Fibroblast of skin of scalp (primary cell): ENCODE results near the gene HUWE1.
A peak's percentile ranks its signal among the peaks of the same experiment; 100 is the strongest.

ENCODE experiments used
- DNase-seq: peaks from one replicate; pipeline ENCODE4 v3.0.0-alpha.2; 2013

Gene HUWE1

DNA sequence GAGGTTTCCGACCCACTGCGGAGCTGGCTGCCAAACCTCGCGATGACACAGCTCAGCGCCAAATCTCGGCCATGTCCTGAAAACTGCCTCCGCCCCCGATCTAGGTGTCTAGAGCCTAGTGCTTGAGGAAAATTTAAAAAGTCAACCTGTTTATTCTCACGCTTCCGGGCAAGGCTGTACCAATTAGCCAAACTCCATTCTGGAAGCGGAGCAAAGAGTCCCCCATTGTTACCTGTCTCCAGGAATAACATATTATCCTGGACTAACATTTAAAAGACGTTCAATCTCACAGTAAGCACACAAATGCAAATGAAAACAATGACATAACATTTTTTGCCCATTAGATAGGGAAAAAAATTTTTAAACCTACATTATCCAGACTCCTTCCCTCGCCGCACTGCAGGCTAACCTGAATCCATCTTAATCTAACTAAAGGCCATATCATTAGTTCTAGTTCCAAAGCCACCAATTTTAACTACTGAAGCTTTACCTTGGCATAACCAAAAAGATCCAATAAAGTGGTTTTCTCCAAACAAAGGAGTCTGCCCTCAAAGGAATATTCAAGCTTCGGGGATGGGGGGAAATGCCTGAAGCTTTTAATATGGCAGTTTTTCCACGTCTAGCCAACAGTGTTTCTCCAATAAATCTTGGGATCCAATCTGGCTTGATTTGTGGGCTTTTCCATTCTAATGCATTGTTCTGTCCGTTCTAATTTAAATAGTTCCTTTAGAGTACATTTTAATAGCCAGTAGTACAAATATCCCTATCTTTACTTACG lies 1.9 kb downstream of the HUWE1 start:
- DNase-seq, result no peak

DNA sequence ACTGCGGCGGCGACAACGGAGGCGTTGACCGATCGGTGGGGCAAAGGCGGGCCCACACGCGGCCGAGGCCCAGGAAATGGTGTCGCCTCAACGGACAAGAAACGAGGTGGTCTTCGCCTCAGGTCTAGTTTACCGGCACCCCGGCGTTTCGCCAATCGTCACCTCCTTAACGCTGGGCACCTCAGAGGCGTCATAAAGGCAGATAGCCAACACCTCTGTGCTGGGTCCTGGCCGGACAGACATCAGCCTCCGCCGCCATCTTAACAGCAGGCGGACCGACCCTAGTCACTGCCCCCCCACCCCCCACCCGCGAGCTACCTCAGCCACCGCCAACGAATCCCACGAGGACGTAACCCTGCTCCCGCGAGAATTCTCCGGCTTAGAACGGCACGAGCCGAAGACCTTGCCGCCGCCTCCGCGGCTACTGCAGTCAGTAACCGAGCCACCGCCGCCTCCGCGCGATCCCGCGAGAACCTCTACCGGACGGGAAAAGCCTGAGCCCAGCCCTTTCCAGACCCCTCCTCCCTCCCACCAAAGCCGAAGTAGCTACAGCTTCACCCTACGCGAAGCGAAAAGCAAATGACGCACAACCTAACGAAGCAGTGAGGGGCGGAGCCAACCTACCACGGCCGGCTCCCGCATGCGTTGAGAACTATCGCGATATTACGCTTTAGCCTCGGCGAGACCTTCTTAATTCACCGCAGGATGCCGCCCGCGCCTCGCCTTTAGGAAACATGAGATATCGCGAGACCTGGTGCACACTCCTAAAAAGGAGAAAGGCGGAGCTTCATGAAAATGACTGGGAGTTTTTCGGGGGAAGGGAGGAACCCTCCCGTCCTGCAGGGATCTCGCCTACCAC lies 2.7 kb downstream of the HUWE1 start:
- DNase-seq, result peak; percentile 99

DNA sequence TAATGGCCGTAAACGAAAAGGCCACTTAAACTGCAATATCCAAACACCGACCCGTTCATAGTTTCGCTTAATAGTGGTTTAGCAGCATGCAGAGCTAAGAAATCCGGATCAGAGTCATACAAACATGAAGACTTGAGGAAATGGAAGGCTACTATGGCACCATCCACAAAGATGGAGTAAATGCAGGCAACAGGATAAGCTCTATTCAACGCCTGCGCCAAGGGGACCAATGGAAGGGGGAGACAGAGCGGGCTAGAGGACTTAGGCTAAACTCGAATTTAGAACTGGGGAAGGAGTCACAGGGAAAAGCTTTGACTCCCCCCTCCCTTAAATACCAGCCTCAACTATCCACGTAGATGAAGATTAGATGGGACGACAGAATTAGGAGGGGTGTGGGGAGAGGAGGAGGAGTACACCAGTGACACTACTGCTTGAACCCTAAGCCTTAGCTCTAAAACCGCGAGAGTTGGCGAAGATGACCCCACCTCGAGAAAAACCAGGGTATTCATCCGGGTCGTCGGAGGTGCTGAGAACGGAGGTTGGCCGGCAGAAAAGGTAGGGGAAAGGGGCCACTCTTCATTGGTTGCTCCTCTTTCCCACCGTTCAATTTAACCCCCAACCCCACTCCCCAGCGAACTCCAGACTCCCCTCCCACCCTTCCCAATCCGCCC lies 3.5 kb downstream of the HUWE1 start:
- DNase-seq, result peak; percentile 65

DNA sequence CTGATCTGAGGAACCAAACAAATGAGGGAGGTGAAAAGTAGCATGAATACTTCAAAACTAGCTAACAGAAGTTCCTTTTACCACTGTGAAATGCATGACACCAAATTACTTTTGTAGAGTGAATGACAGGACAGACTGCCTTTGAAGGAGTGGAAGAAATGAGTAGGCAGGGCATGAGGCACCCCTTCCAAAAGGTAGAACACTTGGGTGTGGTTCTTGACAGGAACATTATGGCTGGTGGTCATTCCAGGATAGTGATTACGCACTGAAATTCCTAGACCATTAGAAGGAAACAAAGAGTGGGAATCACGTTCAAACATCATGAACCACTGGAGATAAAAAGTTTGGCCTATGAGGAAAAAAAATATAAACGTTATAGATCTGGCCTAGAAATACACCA lies 4.9 kb downstream of the HUWE1 start:
- DNase-seq, result no peak

DNA sequence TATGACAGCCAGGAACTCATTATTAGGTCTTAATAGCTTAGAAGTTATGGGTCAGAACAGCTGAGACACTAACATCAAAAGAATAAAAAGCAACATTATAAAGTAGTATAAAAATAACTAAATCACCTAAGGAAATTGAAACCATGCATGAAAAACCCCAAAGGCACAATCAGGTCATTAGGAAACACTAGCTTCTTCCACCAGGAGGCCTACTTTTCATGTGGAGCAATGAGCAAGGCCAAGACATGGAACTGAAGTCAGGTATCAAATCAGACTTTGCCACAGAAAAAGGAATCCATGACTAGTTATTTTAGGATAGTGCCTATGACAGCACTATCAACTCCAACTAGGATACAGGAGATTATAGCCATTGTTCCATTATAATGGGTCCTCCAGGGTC lies 7.9 kb downstream of the HUWE1 start:
- no peak for DNase-seq

DNA sequence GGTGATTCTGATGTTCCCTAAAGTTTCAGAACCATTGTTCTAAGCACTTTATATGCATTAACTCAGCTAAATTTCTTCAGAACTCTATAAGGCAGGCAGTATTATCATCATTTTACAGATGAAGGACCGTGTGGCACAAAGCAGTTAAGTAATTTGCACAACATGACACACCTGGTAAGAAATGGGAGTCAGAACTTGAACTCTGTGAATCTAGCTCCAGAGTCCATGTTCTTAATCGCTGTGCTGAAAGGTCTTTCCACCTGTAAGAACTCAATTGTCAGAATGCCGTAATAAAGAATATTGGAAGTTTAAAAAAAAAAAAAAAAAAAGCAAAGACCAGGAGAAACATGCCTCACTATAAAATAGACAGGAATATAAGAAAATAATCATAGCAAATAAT lies 9.2 kb downstream of the HUWE1 start:
- DNase-seq, result no peak

DNA sequence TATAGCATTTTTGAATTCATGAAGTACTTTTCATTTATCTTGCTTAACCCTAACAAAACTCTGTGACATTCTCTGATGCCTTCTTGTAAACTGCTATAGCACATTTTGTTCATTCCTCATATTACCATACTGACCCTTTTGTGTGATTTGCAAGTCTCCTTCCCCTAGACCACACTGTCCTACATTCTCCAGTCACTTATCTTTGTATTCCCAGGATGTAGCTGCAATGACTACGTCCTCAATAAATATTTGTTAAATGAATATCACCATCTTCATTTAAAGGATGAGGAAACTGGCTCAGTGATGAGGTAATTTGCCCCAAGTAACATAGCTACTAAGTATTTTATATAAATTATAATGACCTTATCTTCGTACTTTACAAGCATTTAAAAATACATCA lies 11.9 kb downstream of the HUWE1 start:
- DNase-seq, result no peak

DNA sequence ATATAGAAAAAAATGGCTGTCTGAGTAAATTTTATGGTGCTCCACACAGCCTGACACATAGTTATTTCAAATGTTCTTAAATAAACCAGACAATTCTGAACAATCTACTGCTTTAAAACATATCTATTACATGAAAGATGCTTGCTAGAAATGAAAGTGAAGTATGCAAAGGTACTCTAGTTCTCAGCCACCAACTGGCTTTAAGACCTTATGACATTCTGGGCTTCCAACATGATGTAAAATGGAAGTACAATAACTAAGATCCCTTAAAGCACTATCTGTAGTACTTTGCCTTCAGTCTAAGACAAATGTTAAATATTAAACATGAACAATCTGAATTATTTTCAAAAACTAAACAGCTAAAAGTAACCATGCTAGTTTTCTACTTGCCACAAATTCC lies 17.3 kb downstream of the HUWE1 start:
- no peak for DNase-seq

DNA sequence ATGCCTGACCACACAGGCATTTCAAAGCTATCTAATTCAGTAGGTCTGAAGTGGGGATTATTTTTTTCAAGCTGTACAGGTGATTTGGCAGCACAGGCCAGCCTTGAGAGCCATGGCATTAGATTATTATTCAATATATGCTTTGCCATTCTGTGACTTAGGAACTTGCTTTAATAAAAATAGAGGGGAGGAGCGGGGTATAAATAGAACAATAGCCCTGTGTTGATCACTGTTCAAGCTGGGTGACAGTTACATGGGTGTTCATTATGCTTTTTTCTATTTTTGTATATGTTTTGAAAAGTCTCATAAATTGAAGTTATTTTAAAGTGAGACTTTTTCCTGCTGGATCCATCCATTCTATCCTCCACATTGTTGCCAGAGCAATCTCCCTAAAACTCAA lies 20.3 kb downstream of the HUWE1 start:
- DNase-seq, result no peak

DNA sequence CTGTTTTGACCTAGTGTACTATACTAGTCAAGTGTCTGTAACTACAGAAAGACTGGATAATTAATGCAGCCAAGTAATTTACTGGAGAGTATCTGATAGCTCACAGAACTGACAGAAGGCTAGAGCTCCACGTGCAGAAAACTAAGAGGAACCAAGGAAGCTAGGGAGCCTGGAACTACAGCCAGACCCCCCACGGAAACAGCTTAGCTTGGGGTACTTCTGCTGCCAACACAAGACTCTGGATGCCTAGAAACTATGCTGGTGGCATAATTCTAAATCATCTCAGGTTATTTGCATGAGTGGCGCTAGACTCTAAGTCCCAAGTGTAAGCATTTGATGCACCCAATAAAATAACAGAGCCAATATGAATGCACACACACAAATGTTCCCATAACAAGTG lies 26.5 kb downstream of the HUWE1 start:
- DNase-seq, result no peak

DNA sequence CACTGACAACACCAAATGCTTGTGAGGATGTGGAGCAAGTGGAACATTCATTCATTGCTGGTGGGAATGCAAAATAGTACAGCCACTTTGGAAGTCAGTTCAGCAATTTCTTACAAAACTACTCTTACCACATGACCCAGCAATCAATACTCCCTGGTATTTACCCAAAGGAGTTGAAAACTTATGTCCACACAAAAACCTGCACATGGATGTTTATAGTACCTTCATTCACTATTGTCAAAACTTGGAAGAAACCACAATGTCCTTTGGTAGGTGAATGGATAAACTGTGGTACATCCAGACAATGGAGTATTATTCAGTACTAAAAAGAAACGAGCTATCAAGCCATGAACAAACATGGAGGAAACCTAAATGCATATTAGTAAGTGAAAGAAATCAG lies 27.5 kb downstream of the HUWE1 start:
- no peak for DNase-seq

DNA sequence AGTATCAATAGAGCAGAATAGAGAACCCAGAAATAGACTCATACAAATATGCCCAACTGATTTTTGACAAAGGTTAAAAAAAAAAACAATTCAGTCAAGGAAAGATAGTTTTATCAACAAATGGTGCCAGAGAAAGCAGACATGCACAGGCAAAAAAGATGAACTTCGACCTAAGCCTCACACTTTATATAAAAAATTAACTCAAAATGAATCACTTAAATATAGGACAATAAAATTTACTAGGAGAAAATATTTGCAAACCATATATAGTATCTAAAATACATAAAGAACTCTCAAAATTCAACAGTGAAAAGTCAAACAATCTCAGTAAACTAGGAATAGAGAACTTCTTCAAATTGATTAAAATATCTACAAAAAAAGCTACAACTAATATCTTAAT lies 29.7 kb downstream of the HUWE1 start:
- DNase-seq, result no peak

DNA sequence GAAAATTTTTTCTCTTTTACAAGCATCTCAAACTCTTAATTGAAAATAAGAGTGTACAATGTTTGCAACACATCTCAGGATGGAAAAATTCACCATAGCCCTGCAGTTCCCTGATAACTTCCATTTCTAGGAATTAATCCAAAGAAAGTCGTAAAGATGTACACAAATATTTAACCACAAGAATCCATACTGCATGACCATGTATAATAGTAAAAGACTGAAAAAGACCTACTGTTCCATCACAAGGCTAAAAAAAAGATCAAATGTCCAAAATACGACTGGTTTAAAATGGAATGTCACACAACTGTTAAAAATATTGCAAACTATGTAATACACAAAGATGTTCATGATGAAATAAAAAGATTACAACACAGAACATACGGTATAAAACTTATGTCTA lies 32.1 kb downstream of the HUWE1 start:
- DNase-seq, result peak; percentile 29

DNA sequence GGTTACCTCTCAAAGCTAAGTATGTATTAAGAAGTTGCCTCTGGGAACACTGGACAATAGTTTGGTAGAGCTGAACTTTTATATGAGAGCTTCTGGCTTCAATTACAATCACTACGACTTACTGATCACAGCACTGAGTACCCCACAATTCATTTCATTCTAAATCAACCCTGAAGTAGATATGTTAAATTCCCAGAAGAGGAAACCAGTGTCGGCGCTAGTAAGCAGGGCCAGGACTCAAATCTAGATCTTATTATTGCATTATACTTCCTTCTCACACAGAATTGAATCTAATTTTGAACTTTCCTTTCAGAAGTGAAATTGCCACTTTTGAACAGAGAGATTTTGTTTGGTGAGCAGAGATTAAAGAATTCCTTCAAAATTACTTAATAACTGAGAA lies 41.8 kb downstream of the HUWE1 start:
- no peak for DNase-seq

DNA sequence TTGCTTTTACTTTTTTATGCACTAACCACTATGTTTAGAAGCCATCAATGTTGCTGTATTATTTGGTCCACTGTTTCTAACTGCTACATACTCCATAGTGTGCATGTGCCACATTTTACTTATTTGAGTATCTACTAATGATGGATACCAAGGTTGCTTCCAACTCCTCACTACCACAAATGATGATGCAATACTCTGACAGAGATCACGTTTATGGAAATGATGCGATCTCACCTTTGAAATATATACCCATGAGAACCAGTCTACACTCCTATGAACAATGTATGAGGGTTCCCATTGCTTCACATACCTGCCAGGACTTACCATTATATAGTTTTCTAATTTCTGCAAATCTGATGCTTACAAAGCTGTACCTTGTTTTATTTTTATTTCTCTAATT lies 44.2 kb downstream of the HUWE1 start:
- no peak for DNase-seq

DNA sequence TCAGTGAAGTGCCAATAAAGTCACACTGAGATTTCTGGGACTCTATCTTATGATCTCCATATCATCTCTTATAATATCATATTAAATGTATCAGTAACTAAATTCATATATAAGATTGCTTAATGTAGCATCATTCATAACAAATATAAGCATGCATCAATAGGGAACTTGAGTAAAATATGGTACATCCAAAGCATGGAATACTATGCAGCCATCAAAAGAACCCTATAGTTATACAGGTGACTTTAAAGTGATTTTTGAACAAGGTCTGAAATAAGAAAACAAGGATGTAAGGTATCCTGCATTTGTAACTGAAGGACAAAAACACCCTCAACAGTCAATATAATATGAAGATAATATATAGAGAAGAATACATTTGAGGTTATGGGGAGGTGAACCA lies 47.3 kb downstream of the HUWE1 start:
- DNase-seq, result no peak

DNA sequence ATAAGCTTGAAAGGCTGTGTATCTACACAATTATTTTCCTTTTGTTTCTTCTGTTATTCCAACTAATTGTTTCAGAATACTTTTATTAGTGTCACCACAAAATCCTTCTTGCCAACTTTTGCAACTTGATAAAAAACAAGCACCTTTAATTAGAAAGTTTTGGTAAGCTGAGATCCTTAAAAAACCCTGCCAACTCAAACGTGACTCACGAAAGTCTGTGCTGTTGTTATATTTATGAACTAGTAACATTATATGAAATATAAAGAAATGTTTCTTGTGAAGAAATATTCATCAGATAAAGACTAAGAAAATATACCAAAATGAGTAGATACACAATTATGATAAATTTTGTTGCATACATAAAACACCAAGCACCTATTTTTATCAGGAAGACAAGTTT lies 49.0 kb downstream of the HUWE1 start:
- DNase-seq, result no peak

DNA sequence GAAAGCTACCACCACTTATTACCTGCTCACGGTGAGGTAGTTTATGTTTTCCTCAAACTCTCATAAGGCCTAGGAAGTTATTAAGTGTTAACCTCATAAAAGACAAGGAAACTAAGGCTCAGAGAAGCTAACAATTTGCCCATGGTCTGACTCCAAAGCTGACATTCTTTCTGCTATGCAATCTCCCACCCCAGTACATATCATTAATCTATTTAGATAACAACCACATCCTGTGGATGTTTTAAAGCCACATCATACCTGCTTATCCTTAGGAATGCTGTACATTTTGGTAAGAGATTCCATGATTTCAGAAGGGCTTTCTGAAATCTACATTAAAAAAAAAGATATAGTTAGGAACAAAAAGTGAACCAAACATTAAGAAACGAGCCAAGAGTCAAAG lies 55.4 kb downstream of the HUWE1 start:
- peak; percentile 1 for DNase-seq

DNA sequence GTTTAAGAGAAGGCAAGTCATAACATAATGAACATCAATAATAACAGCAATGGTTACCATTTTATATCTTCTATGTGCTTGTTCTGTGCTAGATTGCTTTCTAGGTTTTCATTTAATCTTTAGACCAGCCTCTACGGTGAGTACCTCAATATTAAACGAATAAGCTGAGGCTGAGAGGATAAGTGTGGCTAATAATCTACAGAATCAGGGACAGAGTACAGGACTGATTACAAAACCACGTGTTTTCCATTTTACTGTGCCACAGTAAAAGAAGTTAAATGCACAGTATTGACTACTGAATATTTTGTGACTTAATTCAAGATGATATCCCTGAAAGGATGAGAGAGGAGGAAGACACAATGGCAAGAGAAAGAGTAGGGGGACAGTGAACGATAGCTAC lies 56.3 kb downstream of the HUWE1 start:
- DNase-seq, result no peak

DNA sequence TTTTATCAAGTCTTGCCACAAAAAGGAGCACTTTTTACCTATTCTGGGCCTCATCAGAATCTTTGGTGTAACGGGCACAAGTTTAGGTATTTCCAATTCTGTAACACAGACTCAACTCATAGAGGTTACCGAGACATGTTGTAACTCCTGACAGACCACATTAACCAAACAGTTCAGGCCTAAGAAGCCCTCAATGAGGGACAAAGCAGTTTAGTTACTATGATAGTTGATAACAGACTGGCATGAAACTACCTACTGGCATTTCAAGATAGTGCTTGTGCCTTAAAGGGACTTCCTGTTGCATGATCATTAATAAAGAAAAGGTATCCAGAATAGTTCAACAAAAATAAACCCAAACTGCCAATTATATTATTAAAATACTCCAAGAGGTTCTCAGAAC lies 64.1 kb downstream of the HUWE1 start:
- DNase-seq, result no peak

DNA sequence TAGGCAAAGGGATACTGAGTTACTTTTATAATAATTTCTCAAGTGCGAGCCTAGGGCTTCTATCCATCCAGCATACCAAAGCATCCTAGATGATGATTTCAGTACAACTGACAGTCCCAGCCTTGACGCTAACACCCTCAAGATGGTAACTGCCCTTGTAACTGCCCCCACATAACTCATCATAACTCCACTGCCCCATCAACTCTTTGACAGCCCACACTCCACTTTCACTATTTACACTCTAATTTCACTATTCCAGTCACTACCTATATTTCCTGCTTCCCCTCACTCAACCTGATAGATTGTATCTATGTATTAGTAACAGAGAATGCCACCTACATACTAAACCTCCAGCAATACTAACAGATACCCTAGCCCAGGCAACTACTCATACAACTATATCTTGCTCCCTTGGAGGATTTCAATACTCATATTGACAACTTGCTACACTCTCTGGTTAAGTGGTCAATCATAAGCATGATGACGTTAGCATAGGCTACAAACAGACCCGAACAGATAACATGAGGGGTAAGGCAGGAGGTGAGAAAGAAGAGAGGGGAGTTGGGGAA lies 65.0 kb downstream of the HUWE1 start:
- DNase-seq, result no peak

DNA sequence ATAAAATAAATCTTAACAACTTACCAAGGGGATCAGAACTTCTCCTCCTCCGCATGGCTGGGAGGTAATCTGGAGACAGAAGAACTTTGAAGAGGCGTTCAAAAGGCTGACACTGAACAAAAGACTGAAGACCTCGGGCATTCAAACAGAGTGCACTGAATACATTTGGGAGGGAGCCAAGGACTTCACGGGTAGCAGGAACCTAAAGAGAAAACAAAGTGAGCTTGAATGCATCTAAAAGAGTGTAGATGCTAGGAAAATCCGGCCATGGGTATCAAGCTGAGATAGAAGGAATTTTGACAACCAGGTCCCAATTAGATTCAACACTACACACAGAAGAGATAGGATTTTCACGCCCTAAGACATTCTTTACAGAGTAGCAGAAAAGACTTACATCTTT lies 69.6 kb downstream of the HUWE1 start:
- no peak for DNase-seq

DNA sequence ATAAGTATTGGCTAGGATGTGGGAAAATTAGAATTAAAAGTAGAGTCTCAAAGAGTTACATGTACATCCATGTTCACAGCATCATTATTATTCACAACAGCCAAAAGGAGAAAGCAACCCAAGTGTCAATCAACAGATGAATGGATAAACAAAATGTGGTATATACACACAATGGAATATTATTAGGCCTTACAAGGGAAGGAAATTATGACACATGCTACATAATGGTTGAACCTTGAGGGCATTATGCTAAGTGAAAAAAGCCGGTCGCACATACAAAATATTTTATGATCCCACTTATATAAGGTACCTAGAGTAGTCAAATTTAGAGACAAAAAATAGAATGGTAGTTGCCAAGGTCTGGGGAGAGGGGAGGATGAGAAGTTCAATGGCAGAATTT lies 80.1 kb downstream of the HUWE1 start:
- DNase-seq, result no peak
